Kidney (tissue), 14 donors: ENCODE results near the gene NEU2. TPM values are rescaled to one million over a fixed set of nuclear protein-coding genes. Genes with fewer than 3 reads are reported as not detected.
A peak's percentile ranks its signal among the peaks of the same experiment; 100 is the strongest.

Experiments
- DNase-seq, 5 donors: peaks; one replicate each; pipeline ENCODE4 v3.0.0-alpha.2; 2013 to 2020
- FAIRE-seq: peaks from 2 replicates; lab custom pipeline; 2012; peaks lifted over from hg19 to GRCh38; lab: Jason Lieb, UNC
- H3K27ac ChIP-seq, 2 donors: one replicate each; pipeline ENCODE4 v1.7.0; 2013; ENCODE audit warnings: low read depth in 2 of 2, low read length in 2 of 2, inconsistent platforms in 1 of 2
- H3K27me3 ChIP-seq: one replicate; pipeline ENCODE4 v1.7.1; 2013; ENCODE audit warnings: low read length, inconsistent platforms; ENCODE audit not compliant: control insufficient read depth, insufficient read depth
- H3K36me3 ChIP-seq, 3 donors: one replicate each; pipeline versions ENCODE4 v1.7.0 to v1.7.1; 2013; ENCODE audit warnings: low read length in 3 of 3, control low read depth in 1 of 3, inconsistent platforms in 1 of 3; ENCODE audit not compliant: insufficient read depth in 3 of 3, control insufficient read depth in 2 of 3
- H3K4me1 ChIP-seq, 3 donors: one replicate each; pipeline versions ENCODE4 v1.7.0 to v1.7.1; 2013; ENCODE audit warnings: low read length in 3 of 3, inconsistent platforms in 1 of 3, low read depth in 1 of 3; ENCODE audit not compliant: control insufficient read depth in 2 of 3, insufficient read depth in 2 of 3
- H3K4me3 ChIP-seq, 3 donors: one replicate each; pipeline versions ENCODE4 v1.7.0 to v1.8.1; 2013; ENCODE audit warnings: low read length in 3 of 3, control low read depth in 1 of 3, inconsistent platforms in 1 of 3
- H3K9ac ChIP-seq, 3 donors: one replicate each; pipeline versions ENCODE4 v1.7.0 to v1.7.1; 2013; ENCODE audit warnings: low read length in 3 of 3, control low read depth in 1 of 3, inconsistent platforms in 1 of 3
- H3K9me3 ChIP-seq, 3 donors: one replicate each; pipeline versions ENCODE4 v1.7.0 to v1.7.1; 2013; ENCODE audit warnings: low read length in 3 of 3, control low read depth in 1 of 3, inconsistent platforms in 1 of 3; ENCODE audit not compliant: control insufficient read depth in 2 of 3, insufficient read depth in 1 of 3
- CTCF ChIP-seq: IDR thresholded peaks from 3 replicates; pipeline ENCODE4 v1.5.1; 2012; ENCODE audit warnings: mild to moderate bottlenecking, moderate library complexity, borderline replicate concordance; ENCODE audit not compliant: insufficient read depth; ENCODE audit errors: extremely low read depth
- intact Hi-C: fragments of 100-400 bp; cut with DNase I; formaldehyde crosslinking; loops from one replicate; pipeline ENCODE4 v1.11.1; 2022
- polyA plus RNA-seq: library from polyadenylated mRNA; stranded (reverse); fragments of 350-450 nt; fragmentation: Illumina TruSeq; extraction: RNeasy Lipid Tissue Mini Kit (QIAGEN cat#74804); gene quantifications from one replicate; pipeline ENCODE4 v1.2.3, GENCODE V29; 2014; ENCODE audit warnings: low read depth, low replicate concordance; ENCODE audit not compliant: insufficient read depth
- total RNA-seq: library from RNA; stranded (reverse); fragmentation: NEBNext Ultra II Directional; extraction: Animal tissue kit (Norgen Biotek cat#: 25700); gene quantifications from one replicate; pipeline ENCODE4 v1.2.1, GENCODE V29; 2021
- donor health status: control.
- donor health status: control.
- donor health status: control.
- donor health status: control.
- donor health status: control.
- donor health status: DM: yes; HTN: yes; CAD: no.
- donor health status: Normal renal cell carcinoma (clear cell type).

NEU2 gene
- total and polyA plus RNA-seq, 2 donors from 2014 or later: not detected

DNA sequence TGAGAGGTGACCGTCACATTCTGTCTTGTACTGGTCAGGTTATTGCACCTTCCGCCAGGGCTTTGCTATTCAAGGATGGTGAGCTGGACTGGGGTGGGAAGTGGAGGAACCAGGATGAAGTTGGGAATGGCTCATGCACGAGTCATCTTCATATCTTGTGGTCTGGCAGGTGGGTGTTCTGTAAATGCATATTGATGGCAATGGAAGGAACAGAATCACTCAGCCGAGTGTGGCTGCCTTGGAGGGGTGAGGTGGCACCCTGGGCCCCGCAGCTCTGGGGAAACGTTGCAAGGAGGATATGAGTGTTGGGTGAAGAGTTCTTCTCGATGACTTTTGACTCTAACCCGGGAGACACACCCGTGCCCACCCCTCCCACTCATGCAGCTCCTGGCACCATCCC lies 1.2 kb downstream of the NEU2 start:
- no peaks in the 10 kb centered on the region for H3K4me1 ChIP-seq
- H3K36me3 ChIP-seq: no peaks in the 10 kb centered on the region
- intact Hi-C loops: no loop called here
- no peak overlapping the region for H3K9ac ChIP-seq
- H3K4me3 ChIP-seq: no peak overlapping the region
- no peaks in the 10 kb centered on the region for H3K27me3 ChIP-seq
- H3K9me3 ChIP-seq: peaks cover 0 to 7% (median 0%) of the 10 kb centered on the region in 3 donors
- no peak overlapping the region for H3K27ac ChIP-seq
- FAIRE-seq: no peak
- TF ChIP-seq CTCF: no peak
- DNase-seq: no peak

DNA sequence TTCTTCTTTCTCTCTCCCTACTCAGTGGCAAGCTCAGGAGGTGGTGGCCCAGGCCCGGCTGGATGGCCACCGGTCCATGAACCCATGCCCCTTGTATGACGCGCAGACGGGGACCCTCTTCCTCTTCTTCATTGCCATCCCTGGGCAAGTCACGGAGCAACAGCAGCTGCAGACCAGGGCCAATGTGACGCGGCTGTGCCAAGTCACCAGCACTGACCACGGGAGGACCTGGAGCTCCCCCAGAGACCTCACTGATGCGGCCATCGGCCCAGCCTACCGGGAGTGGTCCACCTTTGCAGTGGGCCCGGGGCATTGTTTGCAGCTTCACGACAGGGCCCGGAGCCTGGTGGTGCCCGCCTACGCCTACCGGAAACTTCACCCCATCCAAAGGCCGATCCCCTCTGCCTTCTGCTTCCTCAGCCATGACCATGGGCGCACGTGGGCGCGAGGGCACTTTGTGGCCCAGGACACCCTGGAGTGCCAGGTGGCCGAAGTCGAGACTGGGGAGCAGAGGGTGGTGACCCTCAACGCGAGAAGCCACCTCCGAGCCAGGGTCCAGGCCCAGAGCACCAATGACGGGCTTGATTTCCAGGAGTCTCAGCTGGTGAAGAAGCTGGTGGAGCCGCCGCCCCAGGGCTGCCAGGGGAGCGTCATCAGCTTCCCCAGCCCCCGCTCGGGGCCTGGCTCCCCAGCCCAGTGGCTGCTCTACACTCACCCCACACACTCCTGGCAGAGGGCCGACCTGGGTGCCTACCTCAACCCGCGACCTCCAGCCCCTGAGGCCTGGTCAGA lies 1.8 kb downstream of the NEU2 start:
- Histone ChIP-seq H3K9me3 (peaks cover 0 to 7% (median 0%) of the 10 kb centered on the region in 3 donors), H3K27me3 (no peaks in the 10 kb centered on the region), H3K36me3 (no peaks in the 10 kb centered on the region), H3K9ac (no peak overlapping the region), H3K27ac (no peak overlapping the region), H3K4me3 (no peak overlapping the region), H3K4me1 (no peaks in the 10 kb centered on the region)
- DNase-seq (no peak), FAIRE-seq (no peak)
- intact Hi-C loops: no loop called here
- TF ChIP-seq CTCF: no peak

DNA sequence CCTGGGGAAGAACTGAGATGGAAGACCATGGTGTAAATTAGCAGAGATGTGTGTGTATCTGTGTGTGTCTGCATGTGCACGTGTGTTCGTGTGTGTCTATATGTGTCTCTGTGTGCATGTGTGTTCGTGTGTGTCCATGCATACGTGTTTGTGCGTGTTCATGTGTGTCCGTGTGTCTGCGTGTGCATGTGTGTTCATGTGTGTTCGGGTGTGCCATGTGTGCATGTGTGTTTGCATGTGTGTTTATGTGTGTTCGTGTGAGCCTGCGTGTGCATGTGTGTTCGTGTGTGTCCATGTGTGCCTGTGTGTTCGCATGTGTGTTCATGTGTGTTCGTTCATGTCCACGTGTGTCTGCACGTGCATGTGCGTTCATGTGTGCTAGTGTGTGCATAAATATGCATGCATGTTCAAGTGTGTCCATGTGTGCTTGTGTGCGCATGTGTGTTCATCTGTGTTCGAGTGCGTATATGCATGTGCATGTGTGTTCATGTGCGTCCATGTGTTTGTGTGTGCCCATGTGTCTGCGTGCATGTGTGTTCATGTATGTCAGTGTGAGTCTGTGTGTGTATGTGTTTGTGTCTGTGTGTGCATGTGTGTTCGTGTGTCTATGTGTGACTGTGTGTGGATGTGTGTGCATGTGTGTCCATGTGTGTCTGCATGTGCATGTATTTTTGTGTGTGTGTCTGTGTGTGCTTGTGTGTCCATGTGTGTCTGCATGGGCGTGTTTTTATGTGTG lies 3.1 kb downstream of the NEU2 start:
- Histone ChIP-seq H3K9me3 (peaks cover 0 to 7% (median 0%) of the 10 kb centered on the region in 3 donors), H3K4me1 (no peaks in the 10 kb centered on the region), H3K4me3 (peak overlapping the region in 1 of 3 donors; percentile 27), H3K36me3 (no peaks in the 10 kb centered on the region), H3K9ac (no peak overlapping the region), H3K27ac (no peak overlapping the region), H3K27me3 (no peaks in the 10 kb centered on the region)
- DNase-seq: no peak
- TF ChIP-seq CTCF: no peak
- FAIRE-seq: no peak
- intact Hi-C loops: no loop called here
